ENCODE data around the gene EME1. TPM values are rescaled to one million over a fixed set of nuclear protein-coding genes. Genes with fewer than 3 reads are reported as not detected.
"Not testable (repeated sequence)": the region's sequence is repeated elsewhere in the genome, so short reads cannot be mapped to it uniquely, and the experiment has no call there.

EME1 gene
- total and polyA plus RNA-seq, 2 of the 4 experiments (the other 2 are of a cell fraction), result 9.1 to 9.4 TPM

- intact Hi-C loops (cut with micrococcal nuclease); H2BK5ac ChIP-seq (ENCODE audit: low read depth, low read length, poor library complexity, severe bottlenecking); H3K18ac ChIP-seq (ENCODE audit: low read depth, low read length); ATAC-seq (ENCODE audit: low read depth); dilution Hi-C loops (cut with HindIII; ENCODE audit: low sequenced_read_pairs, unreplicated experiment); H3K23ac ChIP-seq (ENCODE audit: low read depth, low read length); H2AK9ac ChIP-seq (replicated peaks; ENCODE audit: low read depth, low read length, poor library complexity); H3K9me3 ChIP-seq (ENCODE audit: control insufficient read depth, insufficient read depth, low read length); H3K4me3 ChIP-seq (ENCODE audit: insufficient read depth, low read depth, low read length); H3K4ac ChIP-seq (ENCODE audit: low read depth, low read length); H3K4me2 ChIP-seq (ENCODE audit: low read depth, low read length); H2BK20ac ChIP-seq (ENCODE audit: low read depth, low read length); H2BK15ac ChIP-seq (ENCODE audit: low read depth, low read length); in situ Hi-C loops (cut with MboI; ENCODE audit: low sequenced_read_pairs); H3K9ac ChIP-seq (ENCODE audit: low read depth, low read length); H4K91ac ChIP-seq (ENCODE audit: insufficient read depth, low read depth, low read length); H2BK120ac ChIP-seq (ENCODE audit: low read depth, low read length); H2AFZ ChIP-seq (replicated peaks; ENCODE audit: low read length, poor library complexity); H3K27ac ChIP-seq (ENCODE audit: insufficient read depth, low read length); H3K14ac ChIP-seq (replicated peaks; ENCODE audit: low read depth, low read length); H3K56ac ChIP-seq (ENCODE audit: extremely low read depth, insufficient read depth, low read length); H2AK5ac ChIP-seq (ENCODE audit: low read depth, low read length); POLR2A ChIA-PET (ENCODE audit: unreplicated experiment); H3K27me3 ChIP-seq (ENCODE audit: control insufficient read depth, insufficient read depth, low read length); DNase-seq; H4K8ac ChIP-seq (ENCODE audit: low read depth in 2 of 2, low read length in 2 of 2); H3K4me1 ChIP-seq (ENCODE audit: control insufficient read depth, insufficient read depth, low read length); H4K5ac ChIP-seq (ENCODE audit: low read depth, low read length); BruUV-seq (replicated peaks): not testable (repeated sequence)
- peaks cover 12 to 19% of the 10 kb centered on the region in 2 experiments for H3K79me1 ChIP-seq (ENCODE audit: low read depth in 1 of 2, low read length in 2 of 2)
- CTCF ChIA-PET, result interaction anchor here (1.4 kb wide), 1 partner anchor 39 kb away, joined by 3 read pairs; no protein-coding TSS in a partner anchor
- peaks cover 30% of the 10 kb centered on the region for H4K20me1 ChIP-seq (ENCODE audit: insufficient read depth, low read length)
- H3K9me1 ChIP-seq (ENCODE audit: insufficient read depth, low read length), result peaks cover 11% of the 10 kb centered on the region; the same call in 1 of the 2 replicates
- WGBS, 2 experiments (ENCODE audit: extremely low coverage in 2 of 2, insufficient read length in 1 of 2), result 90% methylated on average over 2 of the region's 3 CpGs; no CpG with 5 or more reads in 1 of the 2 experiments
- H3K36me3 ChIP-seq (ENCODE audit: control insufficient read depth, insufficient read depth, low read length), result peaks cover 12% of the 10 kb centered on the region
Observed at GRCh38 chr17:50398672-50399071, 25.6 kb downstream of the EME1 start.

DNA sequence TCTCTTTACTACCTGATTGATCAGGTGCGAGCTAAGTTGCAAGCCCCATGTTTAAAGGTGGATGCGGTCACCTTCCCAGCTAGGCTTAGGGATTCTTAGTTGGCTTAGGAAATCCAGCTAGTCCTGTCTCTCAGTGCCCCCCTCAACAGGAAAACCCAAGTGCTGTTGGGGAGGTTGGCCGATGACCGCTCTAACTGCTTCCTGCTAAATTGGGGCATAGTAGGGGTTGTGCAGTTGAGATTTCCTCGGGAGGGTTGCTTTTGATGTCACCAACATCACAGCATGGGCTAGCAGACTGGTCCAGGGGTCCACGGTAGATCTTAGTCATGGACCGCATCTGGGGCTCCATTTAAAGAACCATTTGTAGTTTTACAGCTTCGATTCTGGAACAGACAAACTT, 26.6 kb downstream of the EME1 start:
- H3K4me3 ChIP-seq (ENCODE audit: insufficient read depth, low read depth, low read length); H4K8ac ChIP-seq (ENCODE audit: low read depth in 2 of 2, low read length in 2 of 2); H3K18ac ChIP-seq (ENCODE audit: low read depth, low read length); H2BK15ac ChIP-seq (ENCODE audit: low read depth, low read length); H2BK120ac ChIP-seq (ENCODE audit: low read depth, low read length); CTCF ChIA-PET; H2AK5ac ChIP-seq (ENCODE audit: low read depth, low read length); H3K23ac ChIP-seq (ENCODE audit: low read depth, low read length); BruUV-seq (replicated peaks); H3K27ac ChIP-seq (ENCODE audit: insufficient read depth, low read length); DNase-seq; H3K14ac ChIP-seq (replicated peaks; ENCODE audit: low read depth, low read length); dilution Hi-C loops (cut with HindIII; ENCODE audit: low sequenced_read_pairs, unreplicated experiment); H3K9me3 ChIP-seq (ENCODE audit: control insufficient read depth, insufficient read depth, low read length); H2BK20ac ChIP-seq (ENCODE audit: low read depth, low read length); intact Hi-C loops (cut with micrococcal nuclease); H3K4ac ChIP-seq (ENCODE audit: low read depth, low read length); H3K79me1 ChIP-seq (ENCODE audit: low read depth in 1 of 2, low read length in 2 of 2); H4K91ac ChIP-seq (ENCODE audit: insufficient read depth, low read depth, low read length); H2AK9ac ChIP-seq (replicated peaks; ENCODE audit: low read depth, low read length, poor library complexity); H4K5ac ChIP-seq (ENCODE audit: low read depth, low read length); H3K4me2 ChIP-seq (ENCODE audit: low read depth, low read length); H3K36me3 ChIP-seq (ENCODE audit: control insufficient read depth, insufficient read depth, low read length); H3K9me1 ChIP-seq (ENCODE audit: insufficient read depth, low read length); H3K56ac ChIP-seq (ENCODE audit: extremely low read depth, insufficient read depth, low read length); H3K4me1 ChIP-seq (ENCODE audit: control insufficient read depth, insufficient read depth, low read length); ATAC-seq (ENCODE audit: low read depth); H3K9ac ChIP-seq (ENCODE audit: low read depth, low read length); H2BK5ac ChIP-seq (ENCODE audit: low read depth, low read length, poor library complexity, severe bottlenecking); POLR2A ChIA-PET (ENCODE audit: unreplicated experiment); in situ Hi-C loops (cut with MboI; ENCODE audit: low sequenced_read_pairs); H2AFZ ChIP-seq (replicated peaks; ENCODE audit: low read length, poor library complexity): not testable (repeated sequence)
- H3K27me3 ChIP-seq (ENCODE audit: control insufficient read depth, insufficient read depth, low read length), result peaks cover 12% of the 10 kb centered on the region
- WGBS, 2 experiments (ENCODE audit: extremely low coverage in 2 of 2, insufficient read length in 1 of 2), result 54% methylated on average over 2 of the region's 8 CpGs; no CpG with 5 or more reads in 1 of the 2 experiments
- peaks cover 22% of the 10 kb centered on the region for H4K20me1 ChIP-seq (ENCODE audit: insufficient read depth, low read length)
